ENCODE results near the gene WNT5B.
"Not testable (repeated sequence)": the region's sequence is repeated elsewhere in the genome, so short reads cannot be mapped to it uniquely, and the experiment has no call there.

The WNT5B gene

DNA sequence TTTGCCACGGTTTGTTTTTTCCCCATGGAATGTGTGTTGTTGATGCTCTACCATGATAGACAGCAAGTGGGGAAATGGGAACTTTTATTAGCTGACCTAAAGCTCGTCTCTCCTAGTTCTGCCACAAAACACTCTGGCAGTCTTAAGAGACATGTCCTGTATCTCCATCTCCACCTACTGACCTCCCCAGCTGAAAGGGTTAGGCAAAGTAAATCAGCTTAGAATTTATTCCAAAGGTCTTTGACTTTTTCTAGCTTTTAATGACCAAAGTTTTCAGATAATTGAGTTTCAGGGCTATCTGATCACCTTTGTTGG, 52.4 kb downstream of the WNT5B start:
- no peak for DNase-seq

DNA sequence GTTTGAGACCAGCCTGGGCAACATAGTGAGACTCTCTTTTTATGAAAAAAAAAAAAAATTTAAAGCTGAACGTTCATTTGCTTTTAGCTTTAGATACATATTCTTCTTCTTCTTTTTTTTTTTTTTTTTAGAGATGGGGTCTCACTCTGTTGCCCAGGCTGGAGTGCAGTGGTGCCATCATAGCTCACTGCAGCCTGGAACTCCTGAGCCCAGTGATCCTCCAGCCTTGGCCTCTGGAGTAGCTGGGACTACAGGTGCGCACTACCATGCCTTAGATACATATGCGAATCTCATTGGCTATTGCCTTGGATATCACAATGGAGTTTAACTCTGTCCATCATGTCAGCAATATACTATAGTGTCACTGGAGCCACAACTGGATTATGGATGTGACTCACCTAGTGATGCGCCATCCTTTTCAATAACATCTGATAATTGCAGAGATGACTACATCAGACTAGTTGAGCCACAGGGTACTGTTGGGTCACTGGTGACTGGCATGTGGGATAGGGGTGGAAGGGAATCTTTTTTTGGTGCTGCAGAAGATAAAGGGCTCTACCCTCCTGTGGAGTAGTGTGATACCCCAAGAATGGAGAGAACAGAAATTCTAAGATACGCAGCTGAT, 59.2 kb downstream of the WNT5B start:
- DNase-seq, result no peak

DNA sequence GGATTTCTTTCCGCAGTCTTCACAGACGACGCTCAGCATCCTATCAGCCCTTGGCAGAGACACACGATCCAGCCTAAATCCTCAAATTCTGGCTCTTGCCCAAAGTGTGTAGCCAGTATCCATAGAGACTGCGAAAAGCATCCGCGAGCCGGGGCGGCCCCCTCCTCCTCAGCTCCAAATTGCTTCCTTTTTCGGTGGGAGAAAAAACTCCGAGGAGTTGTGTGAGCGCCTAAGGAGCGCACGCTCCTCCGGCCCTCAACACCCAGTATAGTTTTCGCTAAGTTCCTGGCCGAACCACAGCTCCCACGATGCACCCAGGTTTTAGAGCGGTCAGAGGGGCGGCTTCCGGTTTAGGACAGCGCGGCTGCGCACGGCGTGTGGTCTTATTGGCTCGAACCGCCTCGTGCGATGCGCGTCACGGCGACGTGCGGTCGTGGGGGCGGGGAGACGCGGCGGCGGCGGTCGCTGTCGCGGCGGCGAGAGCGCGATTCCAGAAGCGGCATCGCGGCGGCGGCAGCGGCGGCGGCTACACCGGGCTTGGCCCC, 61.6 kb downstream of the WNT5B start, which contains the start of gene ADIPOR2:
Gene ADIPOR2 (plus strand): TSS at position 493 of the 545 bp plus-strand sequence. CDS start 63,274 bp downstream, outside the sequence.
- peak; percentile 76 to 96 (median 91) for DNase-seq

DNA sequence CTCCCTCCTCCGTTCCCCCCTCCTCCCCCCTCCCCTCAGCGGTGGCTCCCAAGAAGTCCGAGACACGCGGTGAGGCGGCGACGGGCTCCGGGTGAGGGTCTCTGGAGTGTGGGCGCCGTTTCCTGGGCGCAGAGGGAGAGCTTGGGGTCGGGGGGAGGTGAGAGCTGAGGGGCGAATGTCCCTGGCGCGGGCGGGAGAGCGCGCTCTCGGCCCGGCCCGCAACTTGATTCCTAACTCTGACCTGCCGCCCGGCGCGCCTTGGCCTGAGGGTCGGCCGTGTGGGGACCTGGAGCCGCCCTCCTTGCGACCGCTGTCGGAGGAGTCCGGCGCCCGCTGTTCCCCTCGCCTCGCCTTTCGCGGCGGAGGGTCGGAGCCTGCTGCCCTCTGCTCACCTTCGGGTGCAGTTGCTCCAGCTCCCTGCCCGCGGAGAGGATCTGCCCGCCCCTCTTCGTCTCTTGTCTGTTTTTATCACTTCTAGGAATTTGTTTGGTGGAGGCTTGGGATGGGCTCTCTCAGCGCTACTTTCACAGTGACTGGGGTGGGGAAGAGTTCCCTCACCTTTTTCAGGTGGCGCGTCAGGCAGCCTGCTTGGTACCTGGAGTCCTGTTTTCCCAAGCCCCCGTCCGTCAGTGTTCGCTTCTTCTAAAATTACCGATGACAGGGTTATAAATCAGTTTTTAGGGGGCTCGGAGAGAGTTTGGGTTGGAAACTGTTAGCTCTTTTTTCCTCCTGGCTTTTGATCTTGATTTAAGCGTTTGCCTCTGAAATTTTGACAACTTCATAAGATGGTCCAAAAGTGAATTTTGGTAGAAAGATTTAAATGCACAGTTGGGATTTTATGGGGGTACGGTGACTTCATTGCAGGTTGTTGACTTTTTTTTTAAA, 62.3 kb downstream of the WNT5B start:
- peak in 17 of 58 donors; percentile 23 to 75 (median 59) for DNase-seq

DNA sequence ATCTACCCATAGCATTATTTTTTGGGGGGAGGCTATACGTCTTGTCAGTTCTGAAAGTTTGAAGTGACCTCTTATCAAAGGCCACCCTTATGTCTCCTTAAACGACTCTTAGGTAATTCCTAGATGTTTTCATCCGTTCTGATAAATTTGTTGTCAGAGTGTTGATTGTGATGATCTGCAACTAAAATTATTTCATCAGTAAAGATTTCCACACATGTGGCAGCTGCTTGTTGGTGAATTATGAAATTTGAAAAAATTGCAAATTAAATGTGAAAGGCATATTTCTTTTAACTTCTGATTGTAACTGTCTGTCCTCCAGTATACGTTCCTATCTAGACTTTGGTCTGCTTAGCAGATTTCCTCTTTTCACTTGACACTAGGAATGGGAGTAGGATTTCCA, 63.2 kb downstream of the WNT5B start:
- DNase-seq, result no peak

DNA sequence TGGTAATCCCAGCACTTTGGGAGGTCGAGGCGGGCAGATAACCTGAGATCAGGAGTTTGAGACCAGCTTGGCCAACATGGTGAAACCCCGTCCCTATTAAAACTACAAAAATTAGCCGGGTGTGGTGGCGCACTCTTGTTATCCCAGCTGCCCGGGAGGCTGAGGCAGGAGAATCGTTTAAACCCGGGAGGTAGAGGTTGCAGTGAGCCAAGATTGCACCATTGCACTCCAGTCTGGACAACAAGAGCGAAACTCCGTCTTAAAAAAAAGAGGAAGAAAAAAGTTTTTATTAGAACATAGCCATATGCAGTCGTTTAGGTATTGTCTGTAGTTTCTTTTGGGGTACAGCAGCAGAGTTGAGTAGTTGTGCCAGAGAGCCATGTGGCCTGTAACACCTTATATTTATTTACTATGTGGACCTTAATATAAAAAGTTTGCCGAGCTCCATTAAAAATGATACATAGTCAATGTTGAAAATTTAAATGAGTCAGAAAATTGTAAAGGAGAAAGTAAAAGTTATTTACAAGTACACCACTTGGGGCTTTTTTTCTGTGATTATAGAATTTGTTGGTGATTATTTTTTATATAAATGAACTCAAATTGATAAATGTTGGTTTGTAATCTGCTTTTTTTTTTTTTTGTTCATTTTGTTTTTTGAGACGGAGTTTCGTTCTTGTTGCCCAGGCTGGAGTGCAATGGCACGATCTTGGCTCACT, 64.0 kb downstream of the WNT5B start:
- DNase-seq, result no peak

DNA sequence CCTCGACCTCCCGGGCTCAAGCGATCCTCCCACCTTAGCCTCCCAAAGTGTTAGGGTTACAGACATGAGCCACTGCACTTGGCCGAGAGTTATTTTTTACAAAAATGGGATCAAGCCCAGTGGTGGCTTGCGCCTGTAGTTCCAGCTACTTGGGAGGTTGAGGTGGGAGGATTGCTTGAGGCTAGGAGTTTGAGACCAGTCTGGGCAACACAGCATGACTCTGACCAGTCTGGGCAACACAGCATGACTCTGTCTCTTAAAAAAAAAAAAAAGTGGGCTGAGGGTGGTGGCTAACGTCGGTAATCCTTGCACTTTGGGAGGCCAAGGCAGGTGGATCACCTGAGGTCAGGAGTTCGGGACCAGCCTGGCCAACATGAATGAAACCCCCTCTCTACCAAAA, 66.1 kb downstream of the WNT5B start:
- DNase-seq, result not testable (repeated sequence)

DNA sequence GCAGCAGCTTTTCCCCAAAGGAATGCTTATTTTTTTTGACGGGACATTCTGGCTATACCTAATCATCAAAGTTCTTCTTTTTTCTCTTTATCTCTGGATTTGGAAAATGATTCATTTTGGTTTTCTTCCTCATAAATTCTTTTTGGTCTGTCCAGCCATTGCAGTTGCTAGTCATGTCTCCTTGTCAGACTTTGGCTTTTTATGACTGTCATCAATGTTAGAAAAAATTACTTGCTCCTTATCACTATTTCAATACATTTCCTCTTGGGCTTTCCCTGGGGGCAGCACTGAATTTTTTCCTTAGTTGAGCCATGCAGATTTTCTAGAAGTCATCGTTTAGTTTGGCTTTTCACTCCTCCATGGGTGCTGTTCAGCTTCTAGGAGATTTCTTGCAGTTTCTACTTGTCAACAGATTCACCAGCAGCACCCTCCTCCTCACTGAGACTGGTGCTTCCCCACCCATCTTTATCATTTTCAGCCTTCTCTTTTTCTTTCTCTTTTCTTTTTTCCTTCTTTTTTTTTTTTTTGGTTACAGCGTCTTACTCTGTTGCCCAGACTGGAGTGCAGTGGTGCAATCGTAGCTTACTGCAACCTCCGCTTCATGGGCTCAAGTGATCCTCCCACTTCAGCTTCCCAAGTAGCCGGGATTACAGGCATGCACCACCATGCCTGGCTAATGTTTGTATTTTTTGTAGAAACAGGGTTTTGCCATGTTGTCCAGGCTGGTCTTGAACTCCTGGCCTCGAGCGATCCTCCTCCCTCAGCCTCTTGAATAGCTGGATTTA, 67.0 kb downstream of the WNT5B start:
- DNase-seq, result no peak

DNA sequence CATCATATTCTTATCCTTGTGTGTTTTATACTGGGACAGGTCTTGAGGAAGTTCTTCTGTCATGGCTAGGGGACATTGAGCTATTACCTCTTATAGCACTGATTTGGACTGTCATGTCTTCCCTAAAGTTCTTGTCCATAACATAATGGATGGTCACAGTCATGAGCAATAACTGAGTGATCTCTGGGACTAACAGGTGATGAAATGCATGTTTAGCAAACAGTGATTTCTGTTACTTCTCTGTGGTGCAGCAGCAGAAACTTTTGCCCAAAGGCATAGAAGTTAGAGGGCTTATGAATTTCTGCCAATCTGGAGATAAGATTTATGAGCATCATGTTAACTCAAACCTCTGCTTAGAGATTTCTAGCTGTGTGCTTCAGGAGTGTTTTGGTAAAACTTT, 67.8 kb downstream of the WNT5B start:
- no peak for DNase-seq
